Endothelial cell of umbilical vein (primary cell): ENCODE measurements around the gene NR3C2. TPM values are rescaled to one million over a fixed set of nuclear protein-coding genes. Genes with fewer than 3 reads are reported as not detected.

Experiments used
- BruUV-seq: library from RNA; stranded (reverse); fragments of 400-500 nt; replicated peaks from 2 replicates; lab custom pipeline; 2021; lab: Mats Ljungman, UMichigan
- CTCF ChIA-PET: fragments of 300-600, 350-600 bp; sonication (Branson Sonifier 250); formaldehyde crosslinking; loops from one replicate; lab custom pipeline; 2021; ENCODE audit warnings: antibody characterized with exemption, inconsistent platforms; lab: Charles Lee
- POLR2A ChIA-PET: fragments of 300-600, 350-600 bp; sonication (Branson Sonifier 250); formaldehyde crosslinking; loops from one replicate; lab custom pipeline; 2021; ENCODE audit warnings: antibody characterized with exemption, inconsistent platforms; lab: Charles Lee
- DNase-seq: peaks from one replicate; pipeline ENCODE4 v3.0.0-alpha.2; 2011; ENCODE audit warnings: low read depth, low spot score
- FAIRE-seq: peaks from 2 replicates; lab custom pipeline; 2011; peaks lifted over from hg19 to GRCh38; lab: Jason Lieb, UNC
- H2AFZ ChIP-seq: 2 replicates; pipeline ENCODE4 v1.6.0; 2012; ENCODE audit warnings: low read depth, low read length, control low read depth, inconsistent platforms
- H3K27ac ChIP-seq: 2 replicates; pipeline ENCODE4 v1.5.1; 2011; ENCODE audit warnings: low read depth, mild to moderate bottlenecking, control low read depth, low read length, moderate library complexity; ENCODE audit not compliant: insufficient read depth
- H3K27me3 ChIP-seq, 2 experiments: 2 replicates each; pipeline versions ENCODE4 v1.6.0 to v1.6.1; 2011; ENCODE audit warnings: low read length in 2 of 2, mixed read lengths in 1 of 2; ENCODE audit not compliant: control insufficient read depth in 2 of 2, insufficient read depth in 2 of 2
- H3K36me3 ChIP-seq, 2 experiments: 2 replicates in 1 of 2; 3 replicates in 1 of 2; pipeline ENCODE4 v1.5.1; 2011; ENCODE audit warnings: low read length in 2 of 2, mild to moderate bottlenecking in 1 of 2, moderate library complexity in 1 of 2; ENCODE audit not compliant: control insufficient read depth in 2 of 2, insufficient read depth in 2 of 2; ENCODE audit errors: extremely low read depth in 1 of 2
- H3K4me1 ChIP-seq: 3 replicates; pipeline ENCODE4 v1.5.1; 2011; ENCODE audit warnings: mild to moderate bottlenecking, low read length; ENCODE audit not compliant: control insufficient read depth, insufficient read depth; ENCODE audit errors: extremely low read depth
- H3K4me2 ChIP-seq: 2 replicates; pipeline ENCODE4 v1.6.1; 2011; ENCODE audit warnings: low read length, control low read depth, mixed read lengths; ENCODE audit not compliant: insufficient read depth
- H3K4me3 ChIP-seq, 3 experiments: fragments of 200-600 bp in 1 of 3; sonication (generic), shearing (Covaris generic) in 1 of 3; replicated peaks in 1 of 3; 2 replicates each; pipeline ENCODE4 v1.5.1; 2011 to 2016; ENCODE audit warnings: control low read depth in 3 of 3, low read length in 3 of 3, mild to moderate bottlenecking in 2 of 3, inconsistent platforms in 1 of 3, low read depth in 1 of 3, moderate library complexity in 1 of 3; ENCODE audit not compliant: insufficient read depth in 1 of 3
- H3K79me2 ChIP-seq: 2 replicates; pipeline ENCODE4 v1.6.0; 2012; ENCODE audit warnings: low read length, inconsistent platforms; ENCODE audit not compliant: control insufficient read depth, insufficient read depth
- H3K9ac ChIP-seq: replicated peaks from 2 replicates; pipeline ENCODE3; 2011; ENCODE audit warnings: low read length, control low read depth; ENCODE audit not compliant: insufficient read depth; ENCODE audit errors: extremely low read depth
- H3K9me1 ChIP-seq: replicated peaks from 3 replicates; pipeline ENCODE4 v1.6.0; 2011; ENCODE audit warnings: mild to moderate bottlenecking, low read length; ENCODE audit not compliant: control insufficient read depth, insufficient read depth; ENCODE audit errors: extremely low read depth
- H3K9me3 ChIP-seq: replicated peaks from 2 replicates; pipeline ENCODE4 v1.5.1; 2012; ENCODE audit warnings: low read length, inconsistent platforms; ENCODE audit not compliant: control insufficient read depth, insufficient read depth
- H4K20me1 ChIP-seq: replicated peaks from 2 replicates; pipeline ENCODE3; 2011; ENCODE audit warnings: mild to moderate bottlenecking, low read length; ENCODE audit not compliant: control insufficient read depth, insufficient read depth; ENCODE audit errors: extremely low read depth
- EZH2 ChIP-seq: IDR thresholded peaks from 2 replicates; pipeline ENCODE4 v1.6.1; 2012; ENCODE audit warnings: borderline replicate concordance, low read depth, mild to moderate bottlenecking, moderate library complexity, low read length, inconsistent platforms; ENCODE audit not compliant: severe bottlenecking
- FOS ChIP-seq: IDR thresholded peaks from 2 replicates; pipeline ENCODE4 v1.6.1; 2011; ENCODE audit warnings: mild to moderate bottlenecking, low read length, moderate library complexity, borderline replicate concordance; ENCODE audit not compliant: insufficient read depth
- GATA2 ChIP-seq: IDR thresholded peaks from 2 replicates; pipeline ENCODE4 v1.7.0; 2011; ENCODE audit warnings: low read depth, mild to moderate bottlenecking, moderate library complexity, mixed read lengths, low read length; ENCODE audit not compliant: insufficient read length, insufficient read depth
- JUN ChIP-seq: IDR thresholded peaks from 2 replicates; pipeline ENCODE4 v1.6.1; 2011; ENCODE audit warnings: borderline replicate concordance, low read depth; ENCODE audit not compliant: insufficient read length, insufficient read depth
- MYC ChIP-seq: IDR thresholded peaks from one replicate; pipeline ENCODE4 v1.6.1; 2011; ENCODE audit warnings: mild to moderate bottlenecking, low read depth, low read length
- POLR2A ChIP-seq: IDR thresholded peaks from 2 replicates; pipeline ENCODE4 v1.6.1; 2012; ENCODE audit warnings: low read depth, mild to moderate bottlenecking, control low read depth, low read length
- POLR2AphosphoS5 ChIP-seq: IDR thresholded peaks from 2 replicates; pipeline ENCODE4 v1.6.1; 2012; ENCODE audit warnings: low read depth, mild to moderate bottlenecking, control low read depth, low read length, moderate library complexity; ENCODE audit not compliant: insufficient read depth
- dilution Hi-C: fragments of 300-500 bp; cut with MboI; formaldehyde crosslinking; loops from one replicate; pipeline ENCODE4 v1.15.0; 2019; ENCODE audit warnings: low sequenced_read_pairs; ENCODE audit not compliant: extremely low pct_ligation_motif_present
- intact Hi-C: fragments of 100-400 bp; cut with micrococcal nuclease; formaldehyde crosslinking; loops from one replicate; pipeline ENCODE4 v1.10.0; 2022
- polyA plus RNA-seq, 4 experiments: library from polyadenylated mRNA; depleted of rRNA in 3 of 4; stranded (reverse) in 3 of 4; unstranded in 1 of 4; fragments of >200 nt; gene quantifications; 2 replicates each; pipeline versions ENCODE4 v1.2.1 to v1.2.3, GENCODE V29; 2011 to 2012; ENCODE audit warnings: missing spikeins in 1 of 4
- total RNA-seq: library from RNA; stranded (reverse); gene quantifications from 2 replicates; pipeline ENCODE4 v1.2.3, GENCODE V29; 2021
- TF ChIP-seq, protein P1 (sequence below), 2 donors: IDR thresholded peaks; 1 replicate in 1 of 2; 2 replicates in 1 of 2; pipeline ENCODE4 v1.5.1; 2011; ENCODE audit warnings: low read length in 2 of 2, mild to moderate bottlenecking in 2 of 2, moderate library complexity in 2 of 2, control low read depth in 1 of 2, inconsistent platforms in 1 of 2, low read depth in 1 of 2; ENCODE audit not compliant: insufficient read depth in 1 of 2; ENCODE audit errors: extremely low read depth in 1 of 2
- TF ChIP-seq, protein P2 (sequence below): IDR thresholded peaks from 2 replicates; pipeline ENCODE4 v1.6.1; 2011; ENCODE audit not compliant: insufficient read depth, insufficient read length

The NR3C2 gene
- total and polyA plus RNA-seq, 2 donors (not counting 3 experiments of a cell fraction or from before 2014, with no cell fraction given) = 4.8 to 16.4 TPM

DNA sequence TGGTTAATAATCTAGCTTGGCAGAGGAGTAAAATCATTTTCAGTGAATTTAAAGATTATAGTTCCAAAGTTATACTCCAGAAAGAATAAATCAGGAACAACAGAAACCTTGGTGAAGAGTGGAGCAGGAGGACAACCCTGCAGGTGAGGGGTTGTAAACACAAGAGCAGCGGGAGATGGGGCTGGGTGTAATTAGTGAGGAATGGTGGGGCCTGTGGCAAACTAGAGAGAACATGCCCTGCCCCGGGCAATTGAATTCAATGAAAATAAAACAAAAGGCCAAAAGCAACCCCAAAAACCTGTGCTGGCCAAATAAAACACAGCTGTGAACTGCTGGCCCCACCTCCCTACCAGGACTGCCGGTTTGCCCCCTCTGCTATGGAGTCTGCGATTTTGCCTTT lies 325.2 kb downstream of the NR3C2 start:
- Histone ChIP-seq H3K79me2 (no peaks in the 10 kb centered on the region), H3K4me2 (no peak overlapping the region), H3K4me3 (no peak overlapping the region), H2AFZ (no peak overlapping the region), H3K9me1 (no peaks in the 10 kb centered on the region), H3K36me3 (peaks cover 0 to 1% of the 10 kb centered on the region in 2 experiments), H3K9me3 (no peaks in the 10 kb centered on the region), H4K20me1 (no peaks in the 10 kb centered on the region), H3K27ac (no peak overlapping the region), H3K9ac (no peak overlapping the region), H3K27me3 (no peaks in the 10 kb centered on the region), H3K4me1 (no peaks in the 10 kb centered on the region)
- CTCF ChIA-PET = interaction anchor here (1.2 to 1.3 kb wide), 2 partner anchors 23 to 915 kb away, joined by 3 read pairs; no protein-coding TSS in a partner anchor
- dilution Hi-C loops (no loop called here), intact Hi-C loops (no loop called here)
- DNase-seq (no peak), FAIRE-seq (no peak)
- POLR2A ChIA-PET = no interaction called here
- TF ChIP-seq MYC (no peak), EZH2 (no peak), GATA2 (no peak), FOS (no peak), POLR2AphosphoS5 (no peak), JUN (no peak), POLR2A (no peak)
- TF ChIP-seq, protein P1, sequence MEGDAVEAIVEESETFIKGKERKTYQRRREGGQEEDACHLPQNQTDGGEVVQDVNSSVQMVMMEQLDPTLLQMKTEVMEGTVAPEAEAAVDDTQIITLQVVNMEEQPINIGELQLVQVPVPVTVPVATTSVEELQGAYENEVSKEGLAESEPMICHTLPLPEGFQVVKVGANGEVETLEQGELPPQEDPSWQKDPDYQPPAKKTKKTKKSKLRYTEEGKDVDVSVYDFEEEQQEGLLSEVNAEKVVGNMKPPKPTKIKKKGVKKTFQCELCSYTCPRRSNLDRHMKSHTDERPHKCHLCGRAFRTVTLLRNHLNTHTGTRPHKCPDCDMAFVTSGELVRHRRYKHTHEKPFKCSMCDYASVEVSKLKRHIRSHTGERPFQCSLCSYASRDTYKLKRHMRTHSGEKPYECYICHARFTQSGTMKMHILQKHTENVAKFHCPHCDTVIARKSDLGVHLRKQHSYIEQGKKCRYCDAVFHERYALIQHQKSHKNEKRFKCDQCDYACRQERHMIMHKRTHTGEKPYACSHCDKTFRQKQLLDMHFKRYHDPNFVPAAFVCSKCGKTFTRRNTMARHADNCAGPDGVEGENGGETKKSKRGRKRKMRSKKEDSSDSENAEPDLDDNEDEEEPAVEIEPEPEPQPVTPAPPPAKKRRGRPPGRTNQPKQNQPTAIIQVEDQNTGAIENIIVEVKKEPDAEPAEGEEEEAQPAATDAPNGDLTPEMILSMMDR (IDR thresholded peaks at IDR 0.05; ENCODE audit: extremely low read depth in 1 of 2, insufficient read depth in 1 of 2, low read depth in 1 of 2, low read length in 2 of 2) = no peak
- TF ChIP-seq, protein P2, sequence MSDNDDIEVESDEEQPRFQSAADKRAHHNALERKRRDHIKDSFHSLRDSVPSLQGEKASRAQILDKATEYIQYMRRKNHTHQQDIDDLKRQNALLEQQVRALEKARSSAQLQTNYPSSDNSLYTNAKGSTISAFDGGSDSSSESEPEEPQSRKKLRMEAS = no peak
- BruUV-seq = no TSS peak
